HG02678 (cell line): ENCODE measurements around the gene ZNF222.

ENCODE experiments used
- ATAC-seq: cut with Tn5 transposase; IDR thresholded peaks from one replicate; pipeline ENCODE4 v1.9.1; 2021; ENCODE audit warnings: mild to moderate bottlenecking, moderate library complexity; ENCODE audit not compliant: unreplicated experiment

The ZNF222 gene

GRCh38 chr19:44025217-44025936 lies at the start of gene ZNF222:
TSS of gene ZNF222 (plus strand) at chr19:44025379. CDS start at chr19:44025437, 58 bp downstream.
- ATAC-seq: peak; percentile 90

GRCh38 chr19:43976732-43977131 lies 48.4 kb upstream of the ZNF222 start:
- no peak for ATAC-seq

- peak; percentile 6 for ATAC-seq
Observed at GRCh38 chr19:43983544-43983911, 41.7 kb upstream of the ZNF222 start.

- ATAC-seq: peak; percentile 94
Observed at GRCh38 chr19:43983912-43984686, 41.1 kb upstream of the ZNF222 start, which contains the start of gene ZNF155. TSS of gene ZNF155 (plus strand) at chr19:43984188. CDS start at chr19:43988544, 4,356 bp downstream.

GRCh38 chr19:43984687-43985000 lies 40.5 kb upstream of the ZNF222 start:
- ATAC-seq: no peak

GRCh38 chr19:43997631-43998290 lies 27.4 kb upstream of the ZNF222 start:
- no peak for ATAC-seq

GRCh38 chr19:44002212-44002565 lies 23.0 kb upstream of the ZNF222 start:
- peak; percentile 3 for ATAC-seq

GRCh38 chr19:44002566-44003460 lies 22.4 kb upstream of the ZNF222 start, which contains the start of gene ZNF230:
TSS of gene ZNF230 (plus strand) at chr19:44002957. CDS start at chr19:44007079, 4,122 bp downstream.
- ATAC-seq: peak; percentile 88

- peak; percentile 24 for ATAC-seq
Observed at GRCh38 chr19:44003461-44004009, 21.6 kb upstream of the ZNF222 start.

GRCh38 chr19:44005973-44006372 lies 19.2 kb upstream of the ZNF222 start:
- ATAC-seq: no peak

GRCh38 chr19:44007473-44007872 lies 17.7 kb upstream of the ZNF222 start:
- no peak for ATAC-seq

GRCh38 chr19:44010468-44010867 lies 14.7 kb upstream of the ZNF222 start:
- ATAC-seq: no peak

- no peak for ATAC-seq
Observed at GRCh38 chr19:44019498-44019897, 5.7 kb upstream of the ZNF222 start.

GRCh38 chr19:44021221-44021620 lies 4.0 kb upstream of the ZNF222 start:
- ATAC-seq: no peak

GRCh38 chr19:44024900-44025216 lies 321 bp upstream of the ZNF222 start:
- no peak for ATAC-seq

- no peak for ATAC-seq
Observed at GRCh38 chr19:44026622-44027021, 1.4 kb downstream of the ZNF222 start.

- ATAC-seq: no peak
Observed at GRCh38 chr19:44032001-44032610, 6.9 kb downstream of the ZNF222 start.

GRCh38 chr19:44042147-44042546 lies 17.0 kb downstream of the ZNF222 start:
- ATAC-seq: no peak

- ATAC-seq: peak; percentile 8
Observed at GRCh38 chr19:44050740-44051649, 25.8 kb downstream of the ZNF222 start.
